Spinal cord (tissue), 10 donors: ENCODE results near the gene PHLDB2. TPM values are rescaled to one million over a fixed set of nuclear protein-coding genes. Genes with fewer than 3 reads are reported as not detected.
A peak's percentile ranks its signal among the peaks of the same experiment; 100 is the strongest.

Experiments
- DNase-seq, 6 donors: peaks; one replicate each; pipeline versions ENCODE4 v3.0.0 to v3.0.0-alpha.2; 2013 to 2015; ENCODE audit warnings: low spot score in 6 of 6, low read depth in 4 of 6
- H3K27ac ChIP-seq: one replicate; pipeline ENCODE4 v1.5.1; 2013; ENCODE audit warnings: low read depth, low read length, control low read depth
- H3K27me3 ChIP-seq: one replicate; pipeline ENCODE4 v1.6.1; 2013; ENCODE audit warnings: low read length; ENCODE audit not compliant: control insufficient read depth, insufficient read depth
- H3K36me3 ChIP-seq: one replicate; pipeline ENCODE4 v1.6.1; 2013; ENCODE audit warnings: low read length; ENCODE audit not compliant: control insufficient read depth, insufficient read depth
- H3K4me1 ChIP-seq: one replicate; pipeline ENCODE4 v1.6.1; 2013; ENCODE audit warnings: low read length; ENCODE audit not compliant: control insufficient read depth, insufficient read depth
- H3K4me3 ChIP-seq: one replicate; pipeline ENCODE4 v1.5.1; 2013; ENCODE audit warnings: low read depth, low read length, control low read depth
- H3K9me3 ChIP-seq: one replicate; pipeline ENCODE4 v1.6.1; 2013; ENCODE audit warnings: low read length; ENCODE audit not compliant: control insufficient read depth, insufficient read depth
- WGBS: methylation state at CpG from one replicate; pipeline ENCODE4 v1.1.5; 2013; ENCODE audit warnings: missing lambda C conversion rate; ENCODE audit not compliant: insufficient coverage; 5-methylcytosine and 5-hydroxymethylcytosine counted together
- polyA plus RNA-seq, 2 donors: library from polyadenylated mRNA; unstranded; fragments of 120-200 nt; gene quantifications; one replicate each; pipeline ENCODE4 v1.2.1, GENCODE V29; 2013; ENCODE audit not compliant: insufficient read length in 2 of 2
- total RNA-seq, 2 donors: library from RNA; depleted of rRNA in 1 of 2; stranded (reverse); fragments of 120-200 nt in 1 of 2; fragments of >200 nt in 1 of 2; gene quantifications; one replicate each; pipeline versions ENCODE4 v1.2.3 to v1.2.4, GENCODE V29; 2013 to 2014
- donor health status: healthy.

Gene PHLDB2
- total and polyA plus RNA-seq, 4 donors, result 8.0 to 130 (median 31.0) TPM

DNA sequence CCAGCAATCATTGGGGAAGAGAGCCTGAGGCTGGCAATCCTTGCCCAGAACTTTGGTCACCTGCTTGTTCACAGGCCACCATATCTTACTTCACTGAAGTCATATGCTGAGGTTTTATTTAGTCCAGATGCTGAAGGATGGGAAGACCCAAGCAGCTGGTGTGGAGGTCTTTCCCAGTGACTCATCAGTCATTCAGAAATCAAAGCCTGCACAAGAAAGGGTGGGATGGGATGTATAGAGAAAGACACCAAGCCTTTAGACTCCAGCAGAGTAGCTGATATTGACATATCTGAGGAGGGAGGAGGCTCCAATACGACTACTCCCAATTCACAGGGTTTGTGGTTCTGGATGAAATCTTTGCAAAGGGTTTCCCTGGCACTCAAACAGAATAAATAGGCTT lies 13.0 kb upstream of the PHLDB2 start:
- Histone ChIP-seq H3K27ac (no peak overlapping the region), H3K4me1 (no peaks in the 10 kb centered on the region), H3K4me3 (no peak overlapping the region), H3K36me3 (no peaks in the 10 kb centered on the region), H3K9me3 (no peaks in the 10 kb centered on the region), H3K27me3 (no peaks in the 10 kb centered on the region)
- WGBS, result no CpG with 5 or more reads among the region's 1 CpG
- no peak for DNase-seq

GRCh38 chr3:111846717-111847116 lies 12.3 kb upstream of the PHLDB2 start:
- H3K4me1 ChIP-seq, result no peaks in the 10 kb centered on the region
- no CpG with 5 or more reads among the region's 2 CpGs for WGBS
- H3K4me3 ChIP-seq, result no peak overlapping the region
- H3K36me3 ChIP-seq, result no peaks in the 10 kb centered on the region
- no peaks in the 10 kb centered on the region for H3K27me3 ChIP-seq
- no peak overlapping the region for H3K27ac ChIP-seq
- DNase-seq, result no peak
- no peaks in the 10 kb centered on the region for H3K9me3 ChIP-seq

GRCh38 chr3:111848283-111848682 lies 10.8 kb upstream of the PHLDB2 start:
- no peaks in the 10 kb centered on the region for H3K36me3 ChIP-seq
- H3K9me3 ChIP-seq, result no peaks in the 10 kb centered on the region
- no peak overlapping the region for H3K27ac ChIP-seq
- DNase-seq, result peak in 1 of 6 donors; percentile 51
- H3K4me1 ChIP-seq, result no peaks in the 10 kb centered on the region
- H3K4me3 ChIP-seq, result no peak overlapping the region
- WGBS, result no CpG with 5 or more reads among the region's 1 CpG
- no peaks in the 10 kb centered on the region for H3K27me3 ChIP-seq

DNA sequence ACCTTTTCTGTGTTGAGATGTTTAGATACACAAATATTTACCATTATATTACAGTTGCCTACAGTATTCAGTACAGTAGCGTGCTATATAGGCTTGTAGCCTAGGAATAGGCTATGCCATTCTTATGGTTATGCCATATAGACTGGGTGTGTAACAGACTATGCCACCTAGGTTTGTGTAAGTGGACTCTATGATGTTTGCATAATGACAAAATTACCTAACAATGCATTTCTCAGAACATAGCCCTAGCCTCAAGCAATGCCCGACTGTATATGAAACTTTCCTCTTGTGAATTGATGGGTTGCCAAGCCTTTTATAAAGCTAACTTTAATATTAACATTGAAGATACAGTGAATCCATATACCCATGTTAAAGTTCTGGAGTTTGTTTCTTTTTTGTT lies 10.3 kb upstream of the PHLDB2 start:
- no peaks in the 10 kb centered on the region for H3K36me3 ChIP-seq
- no peaks in the 10 kb centered on the region for H3K4me1 ChIP-seq
- no peaks in the 10 kb centered on the region for H3K27me3 ChIP-seq
- no peak overlapping the region for H3K4me3 ChIP-seq
- no peak for DNase-seq
- no CpG with 5 or more reads among the region's 2 CpGs for WGBS
- no peak overlapping the region for H3K27ac ChIP-seq
- H3K9me3 ChIP-seq, result no peaks in the 10 kb centered on the region

- no peaks in the 10 kb centered on the region for H3K36me3 ChIP-seq
- no peak for DNase-seq
- no peaks in the 10 kb centered on the region for H3K27me3 ChIP-seq
- no peak overlapping the region for H3K27ac ChIP-seq
- no peaks in the 10 kb centered on the region for H3K9me3 ChIP-seq
- no peaks in the 10 kb centered on the region for H3K4me1 ChIP-seq
- no CpG with 5 or more reads among the region's 3 CpGs for WGBS
- H3K4me3 ChIP-seq, result no peak overlapping the region
Observed at GRCh38 chr3:111850537-111850936, 8.5 kb upstream of the PHLDB2 start.

DNA sequence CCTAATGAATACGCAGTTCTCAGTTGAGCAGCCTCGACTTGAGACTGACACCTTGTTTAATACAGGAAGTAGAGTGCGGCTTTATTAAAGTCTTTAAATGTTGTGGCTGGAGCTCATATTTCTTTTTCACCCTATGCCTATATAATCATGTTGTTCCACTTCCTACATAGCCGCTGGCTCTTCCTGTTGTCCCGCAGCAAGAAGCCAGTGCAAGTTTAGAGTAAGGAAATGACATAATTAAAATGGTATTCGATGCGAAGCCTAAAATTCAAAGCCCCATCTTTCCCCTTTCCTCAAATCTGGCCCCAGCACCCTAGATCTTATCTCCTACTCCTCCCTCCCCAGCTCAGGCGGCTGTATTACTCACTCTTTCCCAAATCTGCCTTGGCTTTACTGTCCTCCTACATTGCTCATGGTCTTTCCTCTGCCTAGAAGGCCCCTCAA lies 7.5 kb upstream of the PHLDB2 start:
- no peak for DNase-seq
- Histone ChIP-seq H3K27me3 (no peaks in the 10 kb centered on the region), H3K9me3 (no peaks in the 10 kb centered on the region), H3K36me3 (no peaks in the 10 kb centered on the region), H3K4me1 (no peaks in the 10 kb centered on the region), H3K4me3 (no peak overlapping the region), H3K27ac (peak overlapping the region; percentile 36)
- 86% methylated on average over 1 of the region's 8 CpGs for WGBS

DNA sequence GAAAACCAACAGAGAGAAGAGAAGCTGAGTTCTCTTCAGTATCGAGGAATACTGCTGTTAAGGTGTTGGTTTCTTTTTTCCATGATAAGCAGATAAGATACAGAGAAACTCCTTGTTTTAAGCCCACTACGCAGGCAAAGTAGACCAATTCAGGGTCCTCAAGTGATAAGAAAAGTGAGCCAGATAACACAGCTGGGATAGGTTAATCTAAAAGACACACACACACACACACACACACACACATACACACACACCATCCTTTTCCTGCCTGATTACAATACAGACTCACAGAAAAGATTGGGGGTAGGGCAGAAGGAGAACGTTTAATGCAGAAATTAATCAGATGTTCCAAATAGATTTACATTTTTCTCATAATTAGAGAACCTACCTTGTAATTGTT lies 6.5 kb upstream of the PHLDB2 start:
- no CpG with 5 or more reads among the region's 3 CpGs for WGBS
- no peaks in the 10 kb centered on the region for H3K4me1 ChIP-seq
- H3K27me3 ChIP-seq, result no peaks in the 10 kb centered on the region
- no peak overlapping the region for H3K27ac ChIP-seq
- DNase-seq, result no peak
- no peaks in the 10 kb centered on the region for H3K36me3 ChIP-seq
- no peak overlapping the region for H3K4me3 ChIP-seq
- no peaks in the 10 kb centered on the region for H3K9me3 ChIP-seq

DNA sequence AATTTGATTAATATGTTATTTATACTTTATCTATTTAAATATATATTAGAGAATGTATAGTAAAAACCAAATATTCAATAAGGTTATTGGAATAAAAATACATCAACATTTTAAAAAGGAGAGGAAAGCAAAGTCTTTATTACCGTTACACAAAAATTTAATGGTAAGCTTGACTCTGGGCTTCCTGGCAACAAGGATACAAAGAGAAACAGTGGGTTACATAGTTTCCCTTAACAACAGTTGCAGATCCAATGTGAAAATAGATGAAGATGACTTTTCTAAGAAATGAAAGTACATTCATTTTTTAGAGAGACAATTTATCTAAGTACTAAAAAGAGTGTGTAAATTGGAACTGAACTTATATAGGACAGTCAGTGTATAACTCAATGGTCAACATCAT lies 6.0 kb upstream of the PHLDB2 start:
- no CpG with 5 or more reads among the region's 1 CpG for WGBS
- Histone ChIP-seq H3K36me3 (no peaks in the 10 kb centered on the region), H3K4me3 (no peak overlapping the region), H3K4me1 (no peaks in the 10 kb centered on the region), H3K27ac (no peak overlapping the region), H3K27me3 (no peaks in the 10 kb centered on the region), H3K9me3 (no peaks in the 10 kb centered on the region)
- no peak for DNase-seq

DNA sequence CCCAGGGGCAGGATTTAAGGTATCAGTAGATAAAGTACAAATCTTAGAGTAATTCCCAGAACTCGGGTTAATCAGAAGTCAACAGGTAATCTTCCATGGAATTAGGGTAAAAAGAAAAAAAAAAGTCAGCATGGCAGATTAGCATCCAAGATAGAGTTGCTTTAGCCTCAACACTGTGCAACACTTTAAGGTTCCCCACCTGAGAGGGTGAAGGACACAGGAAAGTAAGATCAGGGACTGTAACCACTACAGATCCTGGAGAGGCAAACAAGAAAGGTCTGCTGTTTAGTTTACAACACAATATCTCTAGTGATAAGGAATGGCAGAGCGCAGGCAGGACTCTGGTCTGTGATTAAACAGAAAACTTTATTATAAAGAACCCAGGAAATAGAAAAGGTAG lies 4.1 kb upstream of the PHLDB2 start:
- no peak overlapping the region for H3K4me3 ChIP-seq
- no peaks in the 10 kb centered on the region for H3K36me3 ChIP-seq
- no peak overlapping the region for H3K27ac ChIP-seq
- 100% methylated on average over 1 of the region's 2 CpGs for WGBS
- H3K27me3 ChIP-seq, result peaks cover 10% of the 10 kb centered on the region
- DNase-seq, result no peak
- H3K4me1 ChIP-seq, result peaks cover 7% of the 10 kb centered on the region
- H3K9me3 ChIP-seq, result no peaks in the 10 kb centered on the region

DNA sequence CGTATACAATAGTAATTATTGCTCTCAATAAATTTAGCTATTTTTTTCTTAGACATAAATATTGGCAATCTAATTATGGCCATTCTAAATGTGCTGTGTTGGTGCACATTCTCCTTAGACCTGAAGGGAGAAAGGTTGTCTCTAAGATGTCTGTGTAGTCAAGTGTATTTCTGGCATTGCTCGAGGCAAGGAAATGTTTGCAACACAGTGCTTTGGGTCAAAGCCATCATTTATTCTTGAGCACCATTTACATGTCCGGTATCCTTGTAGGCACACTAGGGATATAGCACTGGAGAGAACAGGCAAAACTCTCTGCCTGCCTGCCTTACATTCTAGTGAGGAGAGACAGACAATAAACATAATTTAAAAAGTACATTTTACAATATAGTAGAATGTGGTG lies 2.6 kb upstream of the PHLDB2 start:
- Histone ChIP-seq H3K36me3 (no peaks in the 10 kb centered on the region), H3K27me3 (peaks cover 15% of the 10 kb centered on the region), H3K4me1 (peaks cover 12% of the 10 kb centered on the region), H3K9me3 (no peaks in the 10 kb centered on the region), H3K27ac (no peak overlapping the region), H3K4me3 (no peak overlapping the region)
- DNase-seq, result no peak
- WGBS, result 80% methylated on average over 1 of the region's 3 CpGs
